GM12878 (cell line): ENCODE results near the gene PRSS56. TPM values are rescaled to one million over a fixed set of nuclear protein-coding genes. Genes with fewer than 3 reads are reported as not detected.

Experiments used
- ATAC-seq: fragments of 200-7000 bp; cut with Tn5 transposase; 3 replicates; pipeline ENCODE4 v1.9.1; 2020; ENCODE audit warnings: mild to moderate bottlenecking, moderate library complexity
- BruUV-seq: library from RNA; stranded (reverse); fragments of 400-500 nt; replicated peaks from 2 replicates; lab custom pipeline; 2021; lab: Mats Ljungman, UMichigan
- CTCF ChIA-PET: fragments of 300-600 bp; sonication (Branson Sonifier 250); formaldehyde crosslinking; extraction: SDS; loops from one replicate; lab custom pipeline; 2021; ENCODE audit warnings: inconsistent platforms; lab: Yijun Ruan, JAX
- POLR2A ChIA-PET: fragments of 350-600 bp; formaldehyde crosslinking; extraction: SDS; loops from one replicate; lab custom pipeline; 2021; ENCODE audit warnings: inconsistent platforms; lab: Charles Lee
- RAD21 ChIA-PET: fragments of 300-600 bp; sonication (Branson Sonifier 250); formaldehyde crosslinking; loops from one replicate; lab custom pipeline; 2023; ENCODE audit warnings: antibody characterized with exemption; ENCODE audit not compliant: unreplicated experiment; lab: Charles Lee
- SMC1A ChIA-PET: fragments of 300-600 bp; sonication (Branson Sonifier 250); formaldehyde crosslinking; loops from one replicate; lab custom pipeline; 2023; ENCODE audit not compliant: unreplicated experiment, uncharacterized antibody; lab: Charles Lee
- DNase-seq: peaks from one replicate; pipeline ENCODE4 v3.0.0-alpha.2; 2011; ENCODE audit warnings: low read depth, low spot score
- FAIRE-seq: peaks from 3 replicates; lab custom pipeline; 2011; peaks lifted over from hg19 to GRCh38; lab: Jason Lieb, UNC
- H2AFZ ChIP-seq: 2 replicates; pipeline ENCODE4 v1.6.0; 2011; ENCODE audit warnings: low read depth, low read length, control low read depth; ENCODE audit not compliant: control insufficient read depth
- H3K27ac ChIP-seq: 2 replicates; pipeline ENCODE4 v1.5.1; 2011; ENCODE audit warnings: control low read depth; ENCODE audit not compliant: control insufficient read depth, insufficient read depth
- H3K27me3 ChIP-seq, 2 experiments: replicated peaks in 1 of 2; 2 replicates each; pipeline versions ENCODE4 v1.6.0 to v1.6.1; 2011; ENCODE audit warnings: low read length in 1 of 2; ENCODE audit not compliant: control insufficient read depth in 2 of 2, insufficient read depth in 2 of 2
- H3K36me3 ChIP-seq, 2 experiments: 2 replicates each; pipeline ENCODE4 v1.5.1; 2011; ENCODE audit warnings: low read length in 1 of 2; ENCODE audit not compliant: control insufficient read depth in 2 of 2, insufficient read depth in 2 of 2
- H3K4me1 ChIP-seq: 2 replicates; pipeline ENCODE4 v1.6.1; 2011; ENCODE audit warnings: mild to moderate bottlenecking, low read length, moderate library complexity, mixed read lengths; ENCODE audit not compliant: control insufficient read depth, insufficient read depth
- H3K4me2 ChIP-seq: 2 replicates; pipeline ENCODE4 v1.6.0; 2011; ENCODE audit warnings: control low read depth; ENCODE audit not compliant: control insufficient read depth, insufficient read depth
- H3K4me3 ChIP-seq: fragments of 200-600 bp; sonication (generic); 2 replicates; pipeline ENCODE4 v1.5.1; 2016
- H3K79me2 ChIP-seq: 2 replicates; pipeline ENCODE4 v1.6.0; 2011; ENCODE audit warnings: low read length; ENCODE audit not compliant: control insufficient read depth, insufficient read depth
- H3K9ac ChIP-seq: 2 replicates; pipeline ENCODE4 v1.8.0; 2011; ENCODE audit warnings: low read length, control low read depth, mixed read lengths; ENCODE audit not compliant: control insufficient read depth, insufficient read depth
- H3K9me3 ChIP-seq: replicated peaks from 3 replicates; pipeline ENCODE4 v1.5.1; 2011; ENCODE audit warnings: mild to moderate bottlenecking, low read length; ENCODE audit not compliant: control insufficient read depth, insufficient read depth
- H4K20me1 ChIP-seq: 2 replicates; pipeline ENCODE4 v1.6.0; 2011; ENCODE audit not compliant: control insufficient read depth, insufficient read depth
- BHLHE40 ChIP-seq, 2 experiments: fragments of 450-650 bp in 1 of 2; IDR thresholded peaks; 2 replicates each; pipeline ENCODE4 v1.6.1; 2011 to 2017; ENCODE audit warnings: low read depth in 2 of 2, borderline replicate concordance in 1 of 2, improper control_type of control experiment in 1 of 2, low read length in 1 of 2, mild to moderate bottlenecking in 1 of 2
- CHD1 ChIP-seq: IDR thresholded peaks from 2 replicates; pipeline ENCODE4 v1.6.1; 2012; ENCODE audit warnings: low read depth, low read length, improper control_type of control experiment
- DPF2 ChIP-seq: fragments of 450-650 bp; IDR thresholded peaks from 2 replicates; pipeline ENCODE4 v1.6.1; 2017; ENCODE audit warnings: mild to moderate bottlenecking
- EGR1 ChIP-seq, 2 experiments: IDR thresholded peaks; 1 replicate in 1 of 2; 2 replicates in 1 of 2; pipeline ENCODE4 v1.6.1; 2011 to 2012; ENCODE audit warnings: low read depth in 2 of 2, low read length in 2 of 2, borderline replicate concordance in 1 of 2, mild to moderate bottlenecking in 1 of 2, moderate library complexity in 1 of 2
- NFXL1 ChIP-seq: fragments of 450-650 bp; IDR thresholded peaks from 2 replicates; pipeline ENCODE4 v1.6.1; 2017; ENCODE audit warnings: antibody characterized with exemption, mild to moderate bottlenecking, borderline replicate concordance
- RAD21 ChIP-seq: IDR thresholded peaks from 2 replicates; pipeline ENCODE4 v1.6.1; 2011; ENCODE audit warnings: mild to moderate bottlenecking, low read depth, low read length, moderate library complexity; ENCODE audit not compliant: insufficient read depth
- RUNX3 ChIP-seq: IDR thresholded peaks from 2 replicates; pipeline ENCODE4 v1.6.1; 2012; ENCODE audit warnings: low read length, inconsistent platforms
- SIN3A ChIP-seq: IDR thresholded peaks from 2 replicates; pipeline ENCODE4 v1.6.1; 2012; ENCODE audit warnings: low read depth, low read length, improper control_type of control experiment
- SREBF2 ChIP-seq: IDR thresholded peaks from 2 replicates; pipeline ENCODE4 v1.6.1; 2012; ENCODE audit warnings: mild to moderate bottlenecking, low read length
- YBX1 ChIP-seq: fragments of 450-650 bp; IDR thresholded peaks from 2 replicates; pipeline ENCODE4 v1.6.1; 2016; ENCODE audit warnings: antibody characterized with exemption
- YY1 ChIP-seq: IDR thresholded peaks from 2 replicates; pipeline ENCODE4 v1.6.1; 2011; ENCODE audit warnings: low read depth, mild to moderate bottlenecking, low read length
- ZNF217 ChIP-seq: fragments of 450-650 bp; IDR thresholded peaks from 2 replicates; pipeline ENCODE4 v1.6.1; 2017; ENCODE audit warnings: antibody characterized with exemption, mild to moderate bottlenecking
- WGBS: methylation state at CpG from one replicate; pipeline ENCODE4 v1.1.6; 2016; ENCODE audit warnings: low lambda C conversion rate; ENCODE audit not compliant: insufficient replicate concordance, insufficient coverage; ENCODE audit errors: missing lambda C conversion rate; 5-methylcytosine and 5-hydroxymethylcytosine counted together
- in situ Hi-C: fragments of 300-500 bp; cut with MboI; formaldehyde crosslinking; loops from 9 replicates; pipeline ENCODE4 v1.14.3; 2018; ENCODE audit warnings: mixed read lengths
- intact Hi-C: fragments of 100-400 bp; cut with micrococcal nuclease; formaldehyde crosslinking; loops from one replicate; pipeline ENCODE4 v1.14.2; 2022; ENCODE audit not compliant: unreplicated experiment
- polyA plus RNA-seq, 11 experiments: library from polyadenylated mRNA; depleted of rRNA in 4 of 11; unstranded in 6 of 11; stranded (reverse) in 5 of 11; fragments of >200 nt; fragmentation: Nextera tagmentation in 4 of 11; fragmentation: Illumina TruSeq in 1 of 11; extraction: Ambion mirVana in 4 of 11; extraction: Trizol in 1 of 11; gene quantifications; 1 replicate in 1 of 11; 2 replicates in 10 of 11; pipeline versions ENCODE4 v1.2.1 to v1.2.3, GENCODE V29; 2011 to 2016; ENCODE audit warnings: inconsistent platforms in 2 of 11, missing spikeins in 2 of 11, low read depth in 1 of 11
- total RNA-seq, 4 experiments: library from RNA; depleted of rRNA in 3 of 4; stranded (reverse); fragments of >200 nt in 3 of 4; fragmentation: Illumina TruSeq in 1 of 4; extraction: Trizol in 1 of 4; gene quantifications; 2 replicates each; pipeline versions ENCODE4 v1.2.1 to v1.2.3, GENCODE V29; 2013 to 2021
- TF ChIP-seq, protein P1 (sequence below): IDR thresholded peaks from 2 replicates; pipeline ENCODE4 v1.6.1; 2012; ENCODE audit warnings: low read depth, low read length, improper control_type of control experiment
- TF ChIP-seq, protein P2 (sequence below): IDR thresholded peaks from 2 replicates; pipeline ENCODE4 v1.6.1; 2011; ENCODE audit warnings: low read depth, mild to moderate bottlenecking, low read length, moderate library complexity, borderline replicate concordance; ENCODE audit errors: extremely low read depth

Gene PRSS56
- total and polyA plus RNA-seq, 10 of the 15 experiments (the other 5 are each of a cell fraction or from before 2014, with no cell fraction given): not detected

DNA sequence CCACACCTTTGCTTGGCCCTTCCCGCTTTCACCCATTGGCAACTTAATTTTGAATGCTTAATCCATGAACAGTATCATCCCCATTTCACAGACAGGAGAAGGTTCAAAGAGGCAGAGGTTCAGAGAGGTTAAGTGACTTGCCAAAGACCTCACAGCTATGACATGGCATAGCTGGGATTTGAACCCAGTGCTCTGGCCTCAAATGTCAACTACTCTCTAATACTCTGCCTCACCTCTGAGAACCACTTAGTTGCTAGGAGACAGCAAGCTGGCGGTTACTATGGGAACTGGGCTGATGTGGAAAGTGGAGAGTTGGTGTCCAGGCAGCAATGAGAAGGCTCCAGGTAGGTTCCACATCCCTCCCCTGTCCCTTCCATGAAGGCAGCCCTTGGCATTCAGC lies 15.8 kb upstream of the PRSS56 start:
- ATAC-seq (no peak), DNase-seq (no peak), FAIRE-seq (no peak)
- Histone ChIP-seq H3K36me3 (no peaks in the 10 kb centered on the region), H2AFZ (no peak overlapping the region), H3K27me3 (peaks cover 5 to 12% of the 10 kb centered on the region in 2 experiments), H3K79me2 (no peaks in the 10 kb centered on the region), H3K4me3 (no peak overlapping the region), H4K20me1 (no peaks in the 10 kb centered on the region), H3K27ac (no peak overlapping the region), H3K9ac (no peak overlapping the region), H3K4me2 (no peak overlapping the region), H3K4me1 (no peaks in the 10 kb centered on the region), H3K9me3 (no peaks in the 10 kb centered on the region)
- in situ Hi-C loops (no loop called here), intact Hi-C loops (no loop called here)
- no TSS peak for BruUV-seq
- ChIA-PET SMC1A (no interaction called here), CTCF (no interaction called here), POLR2A (no interaction called here), RAD21 (no interaction called here)
- WGBS: 19% methylated on average over 2 of the region's 2 CpGs
- TF ChIP-seq, protein P1, sequence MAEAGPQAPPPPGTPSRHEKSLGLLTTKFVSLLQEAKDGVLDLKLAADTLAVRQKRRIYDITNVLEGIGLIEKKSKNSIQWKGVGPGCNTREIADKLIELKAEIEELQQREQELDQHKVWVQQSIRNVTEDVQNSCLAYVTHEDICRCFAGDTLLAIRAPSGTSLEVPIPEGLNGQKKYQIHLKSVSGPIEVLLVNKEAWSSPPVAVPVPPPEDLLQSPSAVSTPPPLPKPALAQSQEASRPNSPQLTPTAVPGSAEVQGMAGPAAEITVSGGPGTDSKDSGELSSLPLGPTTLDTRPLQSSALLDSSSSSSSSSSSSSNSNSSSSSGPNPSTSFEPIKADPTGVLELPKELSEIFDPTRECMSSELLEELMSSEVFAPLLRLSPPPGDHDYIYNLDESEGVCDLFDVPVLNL: no peak
- TF ChIP-seq, protein P2, sequence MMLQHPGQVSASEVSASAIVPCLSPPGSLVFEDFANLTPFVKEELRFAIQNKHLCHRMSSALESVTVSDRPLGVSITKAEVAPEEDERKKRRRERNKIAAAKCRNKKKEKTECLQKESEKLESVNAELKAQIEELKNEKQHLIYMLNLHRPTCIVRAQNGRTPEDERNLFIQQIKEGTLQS: no peak
- TF ChIP-seq EGR1 (IDR thresholded peaks at IDR 0.05; ENCODE audit: borderline replicate concordance in 1 of 2, low read depth in 2 of 2, low read length in 2 of 2): no peak
- TF ChIP-seq BHLHE40 (IDR thresholded peaks at IDR 0.05; ENCODE audit: borderline replicate concordance in 1 of 2, low read depth in 2 of 2, low read length in 1 of 2): no peak
- TF ChIP-seq YY1: no peak
- no peak for TF ChIP-seq CHD1
- no peak for TF ChIP-seq ZNF217
- TF ChIP-seq RUNX3: no peak
- TF ChIP-seq YBX1: no peak
- no peak for TF ChIP-seq RAD21
- TF ChIP-seq DPF2: no peak
- TF ChIP-seq SIN3A: no peak
- TF ChIP-seq NFXL1: no peak
- no peak for TF ChIP-seq SREBF2
